Transverse colon (tissue), 4 donors: ENCODE data around the gene CYP4F8.
"Not testable (repeated sequence)": the region's sequence is repeated elsewhere in the genome, so short reads cannot be mapped to it uniquely, and the experiment has no call there.

Source experiments
- EP300 ChIP-seq: sonication (generic); formaldehyde crosslinking; IDR thresholded peaks from one replicate; pipeline ENCODE4 v1.6.1; 2017; ENCODE audit warnings: antibody characterized with exemption, low read depth
- POLR2A ChIP-seq: fragments of 450-650 bp; IDR thresholded peaks from one replicate; pipeline ENCODE4 v1.6.1; 2016; ENCODE audit warnings: antibody characterized with exemption, mild to moderate bottlenecking, moderate library complexity
- POLR2AphosphoS5 ChIP-seq, 3 donors: sonication (generic); formaldehyde crosslinking; IDR thresholded peaks; one replicate each; pipeline ENCODE4 v1.6.1; 2016; ENCODE audit warnings: antibody characterized with exemption in 3 of 3
- TF ChIP-seq, protein P1 (sequence below), 5 experiments: fragments of 200-600 bp in 3 of 5; fragments of 450-650 bp in 2 of 5; sonication (generic) in 3 of 5; IDR thresholded peaks; 1 replicate in 2 of 5; 2 replicates in 3 of 5; pipeline ENCODE4 v1.5.1; 2016 to 2017; ENCODE audit warnings: antibody characterized with exemption in 5 of 5, inconsistent platforms in 3 of 5, mild to moderate bottlenecking in 2 of 5, moderate library complexity in 1 of 5

DNA sequence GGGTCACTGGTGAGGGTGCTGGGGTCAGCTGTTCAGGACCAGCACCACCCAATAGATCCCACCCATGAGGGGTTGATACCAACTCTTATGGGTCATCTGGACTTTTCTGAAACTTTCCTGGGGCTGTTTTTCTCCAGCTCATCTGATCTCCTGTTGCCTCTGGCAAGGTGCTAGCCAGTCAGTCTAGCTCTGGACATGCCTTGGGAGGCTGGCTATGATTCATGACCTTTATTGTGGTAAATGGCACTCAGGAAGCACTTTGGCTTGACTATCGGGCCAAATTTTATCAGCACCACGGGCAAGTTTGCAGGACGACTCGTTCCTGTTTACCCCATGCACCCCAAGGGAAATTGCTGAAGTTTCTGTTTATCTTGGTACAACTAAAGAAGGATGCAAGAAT lies 21.3 kb upstream of the CYP4F8 start:
- TF ChIP-seq, protein P1, sequence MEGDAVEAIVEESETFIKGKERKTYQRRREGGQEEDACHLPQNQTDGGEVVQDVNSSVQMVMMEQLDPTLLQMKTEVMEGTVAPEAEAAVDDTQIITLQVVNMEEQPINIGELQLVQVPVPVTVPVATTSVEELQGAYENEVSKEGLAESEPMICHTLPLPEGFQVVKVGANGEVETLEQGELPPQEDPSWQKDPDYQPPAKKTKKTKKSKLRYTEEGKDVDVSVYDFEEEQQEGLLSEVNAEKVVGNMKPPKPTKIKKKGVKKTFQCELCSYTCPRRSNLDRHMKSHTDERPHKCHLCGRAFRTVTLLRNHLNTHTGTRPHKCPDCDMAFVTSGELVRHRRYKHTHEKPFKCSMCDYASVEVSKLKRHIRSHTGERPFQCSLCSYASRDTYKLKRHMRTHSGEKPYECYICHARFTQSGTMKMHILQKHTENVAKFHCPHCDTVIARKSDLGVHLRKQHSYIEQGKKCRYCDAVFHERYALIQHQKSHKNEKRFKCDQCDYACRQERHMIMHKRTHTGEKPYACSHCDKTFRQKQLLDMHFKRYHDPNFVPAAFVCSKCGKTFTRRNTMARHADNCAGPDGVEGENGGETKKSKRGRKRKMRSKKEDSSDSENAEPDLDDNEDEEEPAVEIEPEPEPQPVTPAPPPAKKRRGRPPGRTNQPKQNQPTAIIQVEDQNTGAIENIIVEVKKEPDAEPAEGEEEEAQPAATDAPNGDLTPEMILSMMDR (IDR thresholded peaks at IDR 0.05) = not testable (repeated sequence)
- not testable (repeated sequence) for TF ChIP-seq POLR2A; POLR2AphosphoS5 (IDR thresholded peaks at IDR 0.05); EP300
